ENCODE results near the gene GRAP2.

DNA sequence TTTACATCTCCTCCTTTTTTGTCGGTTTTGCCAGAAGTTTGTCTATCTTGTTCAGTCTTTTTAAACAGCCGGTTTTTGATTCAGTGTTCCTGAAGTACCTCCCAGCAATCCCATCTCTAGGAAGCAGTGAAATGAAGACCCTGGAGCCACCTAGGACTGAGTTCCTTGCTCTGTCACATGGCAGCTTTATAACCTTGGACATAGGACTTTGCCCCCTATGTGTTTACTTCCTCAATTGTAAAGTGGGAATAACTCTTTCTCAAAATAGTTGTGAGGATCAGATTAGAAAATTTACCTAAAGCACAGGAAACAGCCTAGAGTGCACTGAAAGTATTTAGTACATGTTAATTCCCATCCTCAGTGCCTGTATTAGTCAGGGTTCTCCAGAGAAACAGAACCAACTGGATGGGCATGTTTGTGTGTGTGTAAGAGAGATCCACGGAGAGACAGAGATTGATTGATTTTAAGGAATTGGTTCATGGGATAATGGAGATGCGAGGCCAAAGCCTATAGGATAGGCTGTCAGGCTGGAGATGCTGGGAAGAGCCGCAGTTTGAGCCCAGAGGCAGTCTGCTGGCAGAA is 113.9 kb downstream of the GRAP2 start:
- TF ChIP-seq POLR2AphosphoS5 (IDR thresholded peaks at IDR 0.05; ENCODE audit: low read depth, low read length) (no peak), TAF1 (IDR thresholded peaks at IDR 0.05; ENCODE audit: borderline replicate concordance, insufficient read depth, low read length) (no peak)
- TF ChIP-seq, protein P1, sequence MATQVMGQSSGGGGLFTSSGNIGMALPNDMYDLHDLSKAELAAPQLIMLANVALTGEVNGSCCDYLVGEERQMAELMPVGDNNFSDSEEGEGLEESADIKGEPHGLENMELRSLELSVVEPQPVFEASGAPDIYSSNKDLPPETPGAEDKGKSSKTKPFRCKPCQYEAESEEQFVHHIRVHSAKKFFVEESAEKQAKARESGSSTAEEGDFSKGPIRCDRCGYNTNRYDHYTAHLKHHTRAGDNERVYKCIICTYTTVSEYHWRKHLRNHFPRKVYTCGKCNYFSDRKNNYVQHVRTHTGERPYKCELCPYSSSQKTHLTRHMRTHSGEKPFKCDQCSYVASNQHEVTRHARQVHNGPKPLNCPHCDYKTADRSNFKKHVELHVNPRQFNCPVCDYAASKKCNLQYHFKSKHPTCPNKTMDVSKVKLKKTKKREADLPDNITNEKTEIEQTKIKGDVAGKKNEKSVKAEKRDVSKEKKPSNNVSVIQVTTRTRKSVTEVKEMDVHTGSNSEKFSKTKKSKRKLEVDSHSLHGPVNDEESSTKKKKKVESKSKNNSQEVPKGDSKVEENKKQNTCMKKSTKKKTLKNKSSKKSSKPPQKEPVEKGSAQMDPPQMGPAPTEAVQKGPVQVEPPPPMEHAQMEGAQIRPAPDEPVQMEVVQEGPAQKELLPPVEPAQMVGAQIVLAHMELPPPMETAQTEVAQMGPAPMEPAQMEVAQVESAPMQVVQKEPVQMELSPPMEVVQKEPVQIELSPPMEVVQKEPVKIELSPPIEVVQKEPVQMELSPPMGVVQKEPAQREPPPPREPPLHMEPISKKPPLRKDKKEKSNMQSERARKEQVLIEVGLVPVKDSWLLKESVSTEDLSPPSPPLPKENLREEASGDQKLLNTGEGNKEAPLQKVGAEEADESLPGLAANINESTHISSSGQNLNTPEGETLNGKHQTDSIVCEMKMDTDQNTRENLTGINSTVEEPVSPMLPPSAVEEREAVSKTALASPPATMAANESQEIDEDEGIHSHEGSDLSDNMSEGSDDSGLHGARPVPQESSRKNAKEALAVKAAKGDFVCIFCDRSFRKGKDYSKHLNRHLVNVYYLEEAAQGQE (IDR thresholded peaks at IDR 0.05; ENCODE audit: insufficient read depth in 1 of 2, low read depth in 2 of 2, low read length in 2 of 2), result no peak
